HepG2 (cell line): Measurements from ENCODE around the gene ALOXE3. TPM values are rescaled to one million over a fixed set of nuclear protein-coding genes. Genes with fewer than 3 reads are reported as not detected.

Experiments used
- ATF7 ChIP-seq, 2 experiments: fragments of 450-650 bp in 1 of 2; sonication (generic) in 1 of 2; formaldehyde crosslinking in 1 of 2; IDR thresholded peaks; 2 replicates each; pipeline versions ENCODE4 v1.4.0 to v1.6.1; 2016 to 2020; ENCODE audit warnings: antibody characterized with exemption in 1 of 2, mild to moderate bottlenecking in 1 of 2, missing genetic modification reagents in 1 of 2
- KDM5A ChIP-seq: fragments of 200-600 bp; sonication (generic); IDR thresholded peaks from 2 replicates; pipeline ENCODE4 v1.7.0; 2018; ENCODE audit warnings: antibody characterized with exemption, mild to moderate bottlenecking, low read length, borderline replicate concordance
- NR2F6 ChIP-seq, 2 experiments: IDR thresholded peaks; 2 replicates each; pipeline ENCODE4 v1.6.1; 2016; ENCODE audit warnings: antibody characterized with exemption in 1 of 2, mild to moderate bottlenecking in 1 of 2
- RBFOX2 ChIP-seq: fragments of 200-400 bp; formaldehyde crosslinking; IDR thresholded peaks from 2 replicates; pipeline ENCODE4 v1.6.1; 2017; ENCODE audit warnings: low read depth, mild to moderate bottlenecking, low read length
- SAP130 ChIP-seq: IDR thresholded peaks from 2 replicates; pipeline ENCODE4 v1.6.1; 2016; ENCODE audit warnings: low read depth
- SPEN ChIP-seq: sonication (generic); formaldehyde crosslinking; IDR thresholded peaks from 2 replicates; pipeline ENCODE4 v1.5.1; 2020; ENCODE audit warnings: low read depth, mild to moderate bottlenecking, missing genetic modification reagents
- STAG1 ChIP-seq: sonication (generic); formaldehyde crosslinking; IDR thresholded peaks from 2 replicates; pipeline ENCODE4 v1.4.0; 2020; ENCODE audit warnings: missing genetic modification reagents
- TGIF2 ChIP-seq: IDR thresholded peaks from 2 replicates; pipeline ENCODE4 v1.6.1; 2016; ENCODE audit warnings: control low read depth, missing compliant biosample characterization
- YY1 ChIP-seq: IDR thresholded peaks from 2 replicates; pipeline ENCODE4 v1.6.1; 2011; ENCODE audit warnings: low read length, low read depth, moderate library complexity, mild to moderate bottlenecking; ENCODE audit not compliant: insufficient read depth, insufficient replicate concordance
- ZNF253 ChIP-seq: sonication (generic); formaldehyde crosslinking; IDR thresholded peaks from 2 replicates; pipeline ENCODE4 v1.8.0; 2022; ENCODE audit warnings: mild to moderate bottlenecking, missing genetic modification reagents, borderline replicate concordance
- ZNF430 ChIP-seq: sonication (generic); formaldehyde crosslinking; IDR thresholded peaks from 2 replicates; pipeline ENCODE4 v1.9.0; 2021; ENCODE audit warnings: mild to moderate bottlenecking, missing genetic modification reagents
- ZNF501 ChIP-seq: sonication (generic); formaldehyde crosslinking; IDR thresholded peaks from 2 replicates; pipeline ENCODE4 v1.5.1; 2020; ENCODE audit warnings: mild to moderate bottlenecking, moderate library complexity, missing genetic modification reagents
- polyA plus RNA-seq, 8 experiments: library from polyadenylated mRNA; depleted of rRNA in 3 of 8; stranded (reverse) in 7 of 8; unstranded in 1 of 8; fragments of >200 nt; fragmentation: Illumina TruSeq in 4 of 8; extraction: Trizol in 4 of 8; gene quantifications; 2 replicates each; pipeline versions ENCODE4 v1.2.1 to v1.2.3, GENCODE V29; 2011 to 2016; ENCODE audit warnings: low read depth in 4 of 8, missing spikeins in 1 of 8, mixed read lengths in 1 of 8; ENCODE audit not compliant: insufficient read depth in 1 of 8
- total RNA-seq, 5 experiments: library from RNA; depleted of rRNA; stranded (reverse); fragments of >200 nt; fragmentation: Illumina TruSeq; extraction: Trizol; gene quantifications; 2 replicates each; pipeline ENCODE4 v1.2.3, GENCODE V29; 2016; ENCODE audit warnings: low read depth in 1 of 5
- TF ChIP-seq, protein P1 (sequence below): sonication (generic); formaldehyde crosslinking; IDR thresholded peaks from 2 replicates; pipeline ENCODE4 v1.5.0; 2020; ENCODE audit warnings: missing genetic modification reagents
- TF ChIP-seq, protein P2 (sequence below): sonication (generic); formaldehyde crosslinking; conservative IDR thresholded peaks from 2 replicates; pipeline ENCODE4 v1.8.0; 2022; ENCODE audit warnings: mild to moderate bottlenecking, moderate library complexity, missing genetic modification reagents
- TF ChIP-seq, protein P3 (sequence below): sonication (generic); formaldehyde crosslinking; IDR thresholded peaks from 2 replicates; pipeline ENCODE4 v1.4.0; 2020; ENCODE audit warnings: missing genetic modification reagents
- TF ChIP-seq, protein P4 (sequence below): IDR thresholded peaks from 2 replicates; pipeline ENCODE4 v1.6.1; 2016; ENCODE audit warnings: mild to moderate bottlenecking, missing biosample characterization, missing genetic modification reagents
- TF ChIP-seq, protein P5 (sequence below): sonication (generic); formaldehyde crosslinking; IDR thresholded peaks from 2 replicates; pipeline ENCODE4 v1.4.0; 2020; ENCODE audit warnings: missing genetic modification reagents, borderline replicate concordance
- TF ChIP-seq, protein P6 (sequence below): sonication (generic); formaldehyde crosslinking; IDR thresholded peaks from 2 replicates; pipeline ENCODE4 v1.4.0; 2020; ENCODE audit warnings: missing genetic modification reagents, mild to moderate bottlenecking, borderline replicate concordance

ALOXE3 gene
- total and polyA plus RNA-seq, 2 of the 13 experiments (the other 11 are each of a cell fraction or from before 2014, with no cell fraction given) = 0.07 TPM; not detected in 1

DNA sequence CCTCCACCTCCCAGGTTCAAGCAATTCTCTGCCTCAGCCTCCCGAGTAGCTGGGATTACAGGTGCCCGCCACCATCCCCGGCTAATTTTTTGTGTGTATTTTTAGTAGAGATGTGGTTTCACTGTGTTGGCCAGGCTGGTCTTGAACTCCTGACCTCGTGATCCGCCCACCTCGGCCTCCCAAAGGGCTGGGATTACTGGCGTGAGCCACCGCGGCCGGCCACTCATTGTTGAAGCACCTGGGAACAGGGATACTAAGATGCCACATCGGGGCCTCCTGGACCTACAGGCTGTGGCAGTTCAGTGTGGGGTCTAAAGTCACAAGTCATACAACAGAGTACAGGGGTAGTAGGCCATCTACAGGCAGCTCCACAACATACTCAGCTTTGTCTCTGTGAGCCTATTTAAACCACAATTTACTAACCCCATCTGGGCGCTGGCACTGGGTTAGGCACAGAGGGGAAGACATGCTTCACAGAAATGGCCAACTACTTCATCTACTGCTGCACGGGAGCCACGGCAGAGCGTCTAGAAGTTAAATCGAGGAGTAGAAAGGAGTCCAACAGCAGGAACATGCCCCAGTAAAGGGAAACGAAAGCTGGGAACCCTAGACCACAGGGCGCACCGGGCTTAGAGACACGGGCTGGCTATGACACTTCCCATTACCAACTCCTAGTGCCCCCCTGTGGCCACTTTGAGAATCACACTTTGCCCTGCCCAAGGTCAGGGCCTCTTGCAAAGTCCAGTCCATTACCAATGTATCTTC lies 40.1 kb upstream of the ALOXE3 start (continued):
- TF ChIP-seq TGIF2 (CRISPR knock-in tag) (no peak), STAG1 (peak; percentile 72), SPEN (CRISPR knock-in tag) (0 out of 2 replicates have a peak, but pooled peaks have one; percentile 24), NR2F6 (IDR thresholded peaks at IDR 0.05) (peak; percentile 57; the same call in 1 of the 2 replicates), NR2F6 (CRISPR knock-in tag; IDR thresholded peaks at IDR 0.05) (peak; percentile 68), KDM5A (no peak), SAP130 (CRISPR knock-in tag) (peak; percentile 64), RBFOX2 (0 out of 2 replicates have a peak, but pooled peaks have one; percentile 32), ZNF430 (0 out of 2 replicates have a peak, but pooled peaks have one; percentile 29), ZNF253 (CRISPR knock-in tag) (peak; percentile 59; the same call in 1 of the 2 replicates), YY1 (no peak), ATF7 (IDR thresholded peaks at IDR 0.05) (no peak), ATF7 (CRISPR knock-in tag; IDR thresholded peaks at IDR 0.05) (no peak), ZNF501 (CRISPR knock-in tag) (peak; percentile 46; the same call in 1 of the 2 replicates)
- TF ChIP-seq, protein P1, sequence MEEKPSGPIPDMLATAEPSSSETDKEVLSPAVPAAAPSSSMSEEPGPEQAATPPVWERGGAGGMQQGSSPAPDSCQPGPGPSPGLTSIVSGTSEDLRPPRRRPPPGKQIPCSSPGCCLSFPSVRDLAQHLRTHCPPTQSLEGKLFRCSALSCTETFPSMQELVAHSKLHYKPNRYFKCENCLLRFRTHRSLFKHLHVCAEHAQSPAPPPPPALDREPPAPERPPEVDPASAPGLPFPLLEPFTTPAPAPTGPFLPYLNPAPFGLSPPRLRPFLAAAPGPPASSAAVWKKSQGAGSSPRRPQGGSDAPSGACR (CRISPR knock-in tag) = no peak
- TF ChIP-seq, protein P2, sequence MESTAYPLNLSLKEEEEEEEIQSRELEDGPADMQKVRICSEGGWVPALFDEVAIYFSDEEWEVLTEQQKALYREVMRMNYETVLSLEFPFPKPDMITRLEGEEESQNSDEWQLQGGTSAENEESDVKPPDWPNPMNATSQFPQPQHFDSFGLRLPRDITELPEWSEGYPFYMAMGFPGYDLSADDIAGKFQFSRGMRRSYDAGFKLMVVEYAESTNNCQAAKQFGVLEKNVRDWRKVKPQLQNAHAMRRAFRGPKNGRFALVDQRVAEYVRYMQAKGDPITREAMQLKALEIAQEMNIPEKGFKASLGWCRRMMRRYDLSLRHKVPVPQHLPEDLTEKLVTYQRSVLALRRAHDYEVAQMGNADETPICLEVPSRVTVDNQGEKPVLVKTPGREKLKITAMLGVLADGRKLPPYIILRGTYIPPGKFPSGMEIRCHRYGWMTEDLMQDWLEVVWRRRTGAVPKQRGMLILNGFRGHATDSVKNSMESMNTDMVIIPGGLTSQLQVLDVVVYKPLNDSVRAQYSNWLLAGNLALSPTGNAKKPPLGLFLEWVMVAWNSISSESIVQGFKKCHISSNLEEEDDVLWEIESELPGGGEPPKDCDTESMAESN (CRISPR knock-in tag) = no peak
- TF ChIP-seq, protein P3, sequence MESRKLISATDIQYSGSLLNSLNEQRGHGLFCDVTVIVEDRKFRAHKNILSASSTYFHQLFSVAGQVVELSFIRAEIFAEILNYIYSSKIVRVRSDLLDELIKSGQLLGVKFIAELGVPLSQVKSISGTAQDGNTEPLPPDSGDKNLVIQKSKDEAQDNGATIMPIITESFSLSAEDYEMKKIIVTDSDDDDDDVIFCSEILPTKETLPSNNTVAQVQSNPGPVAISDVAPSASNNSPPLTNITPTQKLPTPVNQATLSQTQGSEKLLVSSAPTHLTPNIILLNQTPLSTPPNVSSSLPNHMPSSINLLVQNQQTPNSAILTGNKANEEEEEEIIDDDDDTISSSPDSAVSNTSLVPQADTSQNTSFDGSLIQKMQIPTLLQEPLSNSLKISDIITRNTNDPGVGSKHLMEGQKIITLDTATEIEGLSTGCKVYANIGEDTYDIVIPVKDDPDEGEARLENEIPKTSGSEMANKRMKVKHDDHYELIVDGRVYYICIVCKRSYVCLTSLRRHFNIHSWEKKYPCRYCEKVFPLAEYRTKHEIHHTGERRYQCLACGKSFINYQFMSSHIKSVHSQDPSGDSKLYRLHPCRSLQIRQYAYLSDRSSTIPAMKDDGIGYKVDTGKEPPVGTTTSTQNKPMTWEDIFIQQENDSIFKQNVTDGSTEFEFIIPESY (CRISPR knock-in tag) = peak; percentile 48; the same call in 1 of the 2 replicates
- TF ChIP-seq, protein P4, sequence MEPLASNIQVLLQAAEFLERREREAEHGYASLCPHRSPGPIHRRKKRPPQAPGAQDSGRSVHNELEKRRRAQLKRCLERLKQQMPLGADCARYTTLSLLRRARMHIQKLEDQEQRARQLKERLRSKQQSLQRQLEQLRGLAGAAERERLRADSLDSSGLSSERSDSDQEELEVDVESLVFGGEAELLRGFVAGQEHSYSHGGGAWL (CRISPR knock-in tag) = no peak
- TF ChIP-seq, protein P5, sequence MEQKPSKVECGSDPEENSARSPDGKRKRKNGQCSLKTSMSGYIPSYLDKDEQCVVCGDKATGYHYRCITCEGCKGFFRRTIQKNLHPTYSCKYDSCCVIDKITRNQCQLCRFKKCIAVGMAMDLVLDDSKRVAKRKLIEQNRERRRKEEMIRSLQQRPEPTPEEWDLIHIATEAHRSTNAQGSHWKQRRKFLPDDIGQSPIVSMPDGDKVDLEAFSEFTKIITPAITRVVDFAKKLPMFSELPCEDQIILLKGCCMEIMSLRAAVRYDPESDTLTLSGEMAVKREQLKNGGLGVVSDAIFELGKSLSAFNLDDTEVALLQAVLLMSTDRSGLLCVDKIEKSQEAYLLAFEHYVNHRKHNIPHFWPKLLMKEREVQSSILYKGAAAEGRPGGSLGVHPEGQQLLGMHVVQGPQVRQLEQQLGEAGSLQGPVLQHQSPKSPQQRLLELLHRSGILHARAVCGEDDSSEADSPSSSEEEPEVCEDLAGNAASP (CRISPR knock-in tag) = peak; percentile 69; the same call in 1 of the 2 replicates
- TF ChIP-seq, protein P6, sequence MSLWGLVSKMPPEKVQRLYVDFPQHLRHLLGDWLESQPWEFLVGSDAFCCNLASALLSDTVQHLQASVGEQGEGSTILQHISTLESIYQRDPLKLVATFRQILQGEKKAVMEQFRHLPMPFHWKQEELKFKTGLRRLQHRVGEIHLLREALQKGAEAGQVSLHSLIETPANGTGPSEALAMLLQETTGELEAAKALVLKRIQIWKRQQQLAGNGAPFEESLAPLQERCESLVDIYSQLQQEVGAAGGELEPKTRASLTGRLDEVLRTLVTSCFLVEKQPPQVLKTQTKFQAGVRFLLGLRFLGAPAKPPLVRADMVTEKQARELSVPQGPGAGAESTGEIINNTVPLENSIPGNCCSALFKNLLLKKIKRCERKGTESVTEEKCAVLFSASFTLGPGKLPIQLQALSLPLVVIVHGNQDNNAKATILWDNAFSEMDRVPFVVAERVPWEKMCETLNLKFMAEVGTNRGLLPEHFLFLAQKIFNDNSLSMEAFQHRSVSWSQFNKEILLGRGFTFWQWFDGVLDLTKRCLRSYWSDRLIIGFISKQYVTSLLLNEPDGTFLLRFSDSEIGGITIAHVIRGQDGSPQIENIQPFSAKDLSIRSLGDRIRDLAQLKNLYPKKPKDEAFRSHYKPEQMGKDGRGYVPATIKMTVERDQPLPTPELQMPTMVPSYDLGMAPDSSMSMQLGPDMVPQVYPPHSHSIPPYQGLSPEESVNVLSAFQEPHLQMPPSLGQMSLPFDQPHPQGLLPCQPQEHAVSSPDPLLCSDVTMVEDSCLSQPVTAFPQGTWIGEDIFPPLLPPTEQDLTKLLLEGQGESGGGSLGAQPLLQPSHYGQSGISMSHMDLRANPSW = no peak
